ENCODE data around the gene PTPRC. TPM values are rescaled to one million over a fixed set of nuclear protein-coding genes. Genes with fewer than 3 reads are reported as not detected.

The PTPRC gene
- total RNA-seq, 1 experiment from 2014 or later: not detected

- H3K4me1 ChIP-seq (ENCODE audit: insufficient read depth, low read length, poor library complexity, severe bottlenecking): no peaks in the 10 kb centered on the region
- no peak overlapping the region for H3K27ac ChIP-seq (ENCODE audit: low read depth, low read length, poor library complexity, severe bottlenecking)
- ChIA-PET CTCF (no interaction called here), POLR2A (ENCODE audit: low non-redundant PET) (no interaction called here)
- H3K36me3 ChIP-seq (ENCODE audit: insufficient read depth, low read length, poor library complexity, severe bottlenecking): no peaks in the 10 kb centered on the region
- H3K4me3 ChIP-seq (ENCODE audit: low read depth, low read length, poor library complexity, severe bottlenecking): no peak overlapping the region
- intact Hi-C loops (cut with micrococcal nuclease; ENCODE audit: unreplicated experiment): no loop called here
- no peaks in the 10 kb centered on the region for H3K27me3 ChIP-seq (replicated peaks; ENCODE audit: insufficient read depth, low read depth, low read length, poor library complexity)
- TF ChIP-seq CTCF (conservative IDR thresholded peaks at IDR 0.05; ENCODE audit: low read depth, low read length): no peak
- TF ChIP-seq EZH2 (IDR thresholded peaks at IDR 0.05; ENCODE audit: borderline replicate concordance, low read depth, low read length, poor library complexity, severe bottlenecking): no peak
- no peaks in the 10 kb centered on the region for H3K9me3 ChIP-seq (ENCODE audit: low read depth, low read length, poor library complexity, severe bottlenecking)
- no peak for DNase-seq (ENCODE audit: low spot score)
- no TSS peak for BruUV-seq (replicated peaks)
Observed at GRCh38 chr1:198631292-198631691, 7.5 kb upstream of the PTPRC start.

GRCh38 chr1:198632007-198632406 is 6.8 kb upstream of the PTPRC start:
- Histone ChIP-seq H3K27ac (ENCODE audit: low read depth, low read length, poor library complexity, severe bottlenecking) (no peak overlapping the region), H3K4me3 (ENCODE audit: low read depth, low read length, poor library complexity, severe bottlenecking) (no peak overlapping the region), H3K27me3 (replicated peaks; ENCODE audit: insufficient read depth, low read depth, low read length, poor library complexity) (no peaks in the 10 kb centered on the region), H3K36me3 (ENCODE audit: insufficient read depth, low read length, poor library complexity, severe bottlenecking) (no peaks in the 10 kb centered on the region), H3K4me1 (ENCODE audit: insufficient read depth, low read length, poor library complexity, severe bottlenecking) (no peaks in the 10 kb centered on the region), H3K9me3 (ENCODE audit: low read depth, low read length, poor library complexity, severe bottlenecking) (no peaks in the 10 kb centered on the region)
- no TSS peak for BruUV-seq (replicated peaks)
- CTCF ChIA-PET: no interaction called here
- POLR2A ChIA-PET (ENCODE audit: low non-redundant PET): no interaction called here
- intact Hi-C loops (cut with micrococcal nuclease; ENCODE audit: unreplicated experiment): no loop called here
- TF ChIP-seq CTCF (conservative IDR thresholded peaks at IDR 0.05; ENCODE audit: low read depth, low read length): no peak
- no peak for TF ChIP-seq EZH2 (IDR thresholded peaks at IDR 0.05; ENCODE audit: borderline replicate concordance, low read depth, low read length, poor library complexity, severe bottlenecking)
- DNase-seq (ENCODE audit: low spot score): no peak

GRCh38 chr1:198633675-198634121 is 5.1 kb upstream of the PTPRC start:
- no peaks in the 10 kb centered on the region for H3K4me1 ChIP-seq (ENCODE audit: insufficient read depth, low read length, poor library complexity, severe bottlenecking)
- no peak overlapping the region for H3K27ac ChIP-seq (ENCODE audit: low read depth, low read length, poor library complexity, severe bottlenecking)
- no peaks in the 10 kb centered on the region for H3K27me3 ChIP-seq (replicated peaks; ENCODE audit: insufficient read depth, low read depth, low read length, poor library complexity)
- CTCF ChIA-PET: no interaction called here
- BruUV-seq (replicated peaks): no TSS peak
- no peak for TF ChIP-seq CTCF (conservative IDR thresholded peaks at IDR 0.05; ENCODE audit: low read depth, low read length)
- no peak for TF ChIP-seq EZH2 (IDR thresholded peaks at IDR 0.05; ENCODE audit: borderline replicate concordance, low read depth, low read length, poor library complexity, severe bottlenecking)
- POLR2A ChIA-PET (ENCODE audit: low non-redundant PET): no interaction called here
- no peaks in the 10 kb centered on the region for H3K36me3 ChIP-seq (ENCODE audit: insufficient read depth, low read length, poor library complexity, severe bottlenecking)
- no peaks in the 10 kb centered on the region for H3K9me3 ChIP-seq (ENCODE audit: low read depth, low read length, poor library complexity, severe bottlenecking)
- intact Hi-C loops (cut with micrococcal nuclease; ENCODE audit: unreplicated experiment): no loop called here
- H3K4me3 ChIP-seq (ENCODE audit: low read depth, low read length, poor library complexity, severe bottlenecking): no peak overlapping the region
- no peak for DNase-seq (ENCODE audit: low spot score)

Measured in A673 (cell line).